ENCODE results near the gene METTL18. TPM values are rescaled to one million over a fixed set of nuclear protein-coding genes. Genes with fewer than 3 reads are reported as not detected.
"Not testable (repeated sequence)": the region's sequence is repeated elsewhere in the genome, so short reads cannot be mapped to it uniquely, and the experiment has no call there.

METTL18 gene
- 8.5 and 15.7 TPM in 2 replicates for total RNA-seq (2014; rRNA removed; shearing (Covaris generic))

DNA sequence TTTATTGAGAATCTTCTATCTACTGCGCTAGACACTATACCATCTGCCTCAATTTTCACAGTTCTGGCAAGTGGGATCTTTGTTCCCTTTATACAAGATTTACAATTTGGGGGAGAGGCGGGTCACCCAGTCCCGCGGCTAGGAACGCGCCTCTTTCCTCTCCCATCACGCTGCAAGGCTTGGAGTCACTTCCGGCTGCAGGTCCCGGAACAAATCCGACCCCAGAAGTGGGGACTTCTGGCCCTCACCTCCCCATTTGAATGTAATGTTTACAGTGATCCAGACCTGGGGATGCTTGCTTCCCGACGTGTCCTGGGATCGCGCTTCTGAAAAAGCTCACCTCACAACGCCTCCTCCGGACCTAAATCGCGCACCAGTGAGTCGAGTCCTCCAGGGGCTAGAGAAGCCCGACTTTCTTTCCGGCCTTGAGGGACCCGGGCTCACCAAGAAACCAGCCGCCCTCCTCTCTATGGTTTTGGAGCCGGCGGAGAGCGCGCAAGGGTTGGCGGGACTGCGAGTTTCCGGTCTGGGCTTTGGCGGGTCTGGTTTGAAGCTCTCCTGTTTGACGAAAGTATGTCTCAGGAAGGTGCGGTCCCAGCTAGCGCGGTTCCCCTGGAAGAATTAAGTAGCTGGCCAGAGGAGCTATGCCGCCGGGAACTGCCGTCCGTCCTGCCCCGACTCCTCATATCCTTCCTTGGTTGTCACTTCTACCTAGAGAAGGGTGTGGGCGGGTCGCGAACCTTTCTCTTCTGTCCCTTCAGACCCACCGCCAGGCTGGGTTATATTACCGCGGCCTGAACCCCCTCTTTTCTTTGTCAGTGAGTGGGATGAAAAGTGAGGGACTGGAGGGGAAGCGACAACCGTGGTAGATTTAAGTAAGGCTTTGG, at the start of gene METTL18:
TSS of gene METTL18 (minus strand) at position 378 of the 887 bp plus-strand sequence. CDS start 1,212 bp downstream, outside the sequence.
- DNase-seq (ENCODE audit: low spot score) = peak; percentile 90

DNA sequence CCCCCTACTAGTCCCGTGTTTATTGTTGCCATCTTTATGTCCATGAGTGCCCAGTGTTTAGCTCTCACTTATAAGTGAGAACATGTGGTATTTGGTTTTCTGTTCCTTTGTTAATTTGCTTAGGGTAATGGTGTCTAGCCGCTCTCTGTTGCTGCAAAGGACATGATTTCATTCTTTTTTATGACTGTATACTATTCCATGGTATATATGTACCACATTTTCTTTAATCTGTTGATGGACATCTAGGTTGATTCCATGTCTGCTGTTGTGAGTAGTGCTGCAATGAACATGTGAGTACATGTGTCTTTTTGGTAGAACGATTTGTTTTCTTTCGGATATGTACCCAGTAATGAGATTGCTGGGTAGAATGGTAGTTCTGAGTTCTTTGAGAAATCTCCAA, 44.2 kb upstream of the METTL18 start:
- no peak for DNase-seq (ENCODE audit: low spot score)

- DNase-seq (ENCODE audit: low spot score) = no peak
Measured at GRCh38 chr1:169836198-169836597, 41.5 kb upstream of the METTL18 start.

- DNase-seq (ENCODE audit: low spot score) = no peak
Measured at GRCh38 chr1:169835647-169836046, 40.9 kb upstream of the METTL18 start.

GRCh38 chr1:169834869-169835268, 40.2 kb upstream of the METTL18 start:
- no peak for DNase-seq (ENCODE audit: low spot score)

DNA sequence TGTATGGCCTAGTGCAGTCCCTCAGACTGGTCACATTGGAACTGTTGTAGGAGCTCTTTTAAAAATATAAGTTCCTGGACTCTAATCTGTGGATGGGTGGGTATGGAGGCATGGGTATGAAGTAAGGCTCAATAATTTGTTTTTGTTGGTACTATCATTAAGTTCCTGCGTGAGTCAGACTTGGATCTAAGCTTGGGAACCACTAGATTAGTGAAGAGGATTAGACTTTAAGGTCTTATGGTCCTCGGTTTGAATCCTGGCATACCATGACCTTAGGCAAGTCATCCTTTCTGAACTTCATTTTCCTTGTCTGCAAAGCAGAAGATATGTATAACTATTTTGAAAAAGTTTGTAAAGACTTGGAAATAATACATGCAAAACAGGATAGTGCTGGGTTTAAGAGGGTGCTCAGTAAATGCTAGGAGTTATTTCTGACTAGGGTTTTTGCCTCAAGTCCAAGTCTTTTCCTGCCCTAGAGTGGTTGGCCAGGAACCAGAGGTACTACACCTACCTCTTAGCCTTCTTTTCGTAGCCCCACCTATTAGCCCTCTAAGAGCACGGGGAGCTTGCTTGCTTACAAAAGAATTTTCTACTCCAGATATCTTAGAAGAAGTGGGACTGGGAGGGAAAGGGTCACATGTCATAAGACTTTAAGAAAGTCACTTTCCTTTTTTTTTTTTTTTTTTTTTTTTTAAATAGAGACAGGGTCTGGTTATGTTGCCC, 38.6 kb upstream of the METTL18 start:
- no peak for DNase-seq (ENCODE audit: low spot score)

- no peak for DNase-seq (ENCODE audit: low spot score)
Measured at GRCh38 chr1:169829671-169830070, 35.0 kb upstream of the METTL18 start.

GRCh38 chr1:169824153-169824552, 29.4 kb upstream of the METTL18 start:
- no peak for DNase-seq (ENCODE audit: low spot score)

- no peak for DNase-seq (ENCODE audit: low spot score)
Measured at GRCh38 chr1:169821500-169821899, 26.8 kb upstream of the METTL18 start.

- no peak for DNase-seq (ENCODE audit: low spot score)
Measured at GRCh38 chr1:169816617-169817016, 21.9 kb upstream of the METTL18 start.

GRCh38 chr1:169814265-169814664, 19.6 kb upstream of the METTL18 start:
- DNase-seq (ENCODE audit: low spot score) = no peak

- DNase-seq (ENCODE audit: low spot score) = no peak
Measured at GRCh38 chr1:169812131-169812530, 17.4 kb upstream of the METTL18 start.

- not testable (repeated sequence) for DNase-seq (ENCODE audit: low spot score)
Measured at GRCh38 chr1:169811418-169812035, 16.8 kb upstream of the METTL18 start.

DNA sequence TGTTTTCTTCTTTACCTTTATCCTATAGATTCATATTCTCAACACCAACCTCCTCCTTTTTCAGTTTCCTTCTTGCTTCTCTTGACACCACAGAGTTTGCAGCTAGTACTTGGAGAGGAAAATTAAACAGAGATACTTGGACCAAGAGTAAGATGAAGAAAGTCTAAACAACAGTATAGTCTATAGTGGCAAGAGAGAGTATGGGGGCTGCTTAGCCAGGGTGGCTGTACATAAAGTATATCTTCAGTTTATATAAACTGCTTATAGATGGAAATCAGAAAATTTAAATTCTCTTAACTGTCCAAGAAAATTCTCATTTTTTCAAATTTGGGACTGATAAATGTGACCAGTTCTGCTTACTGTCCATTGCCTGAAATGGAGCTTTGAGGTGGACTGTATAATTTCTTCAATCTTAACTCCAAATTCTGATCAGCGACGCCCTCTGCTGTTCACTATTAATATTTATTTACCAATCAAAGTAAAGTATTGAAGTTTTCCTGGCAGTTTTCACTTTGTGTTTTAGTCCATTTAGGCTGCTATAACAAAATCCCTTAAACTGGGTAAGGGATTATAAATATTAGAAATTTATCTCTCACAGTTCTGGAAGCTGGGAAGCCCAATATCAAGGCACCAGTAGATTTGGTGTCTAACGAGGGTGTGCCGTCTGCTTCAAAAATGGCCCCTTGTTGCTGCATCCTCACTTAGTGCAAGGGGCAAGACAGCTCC, 14.8 kb upstream of the METTL18 start:
- DNase-seq (ENCODE audit: low spot score) = peak; percentile 18

DNA sequence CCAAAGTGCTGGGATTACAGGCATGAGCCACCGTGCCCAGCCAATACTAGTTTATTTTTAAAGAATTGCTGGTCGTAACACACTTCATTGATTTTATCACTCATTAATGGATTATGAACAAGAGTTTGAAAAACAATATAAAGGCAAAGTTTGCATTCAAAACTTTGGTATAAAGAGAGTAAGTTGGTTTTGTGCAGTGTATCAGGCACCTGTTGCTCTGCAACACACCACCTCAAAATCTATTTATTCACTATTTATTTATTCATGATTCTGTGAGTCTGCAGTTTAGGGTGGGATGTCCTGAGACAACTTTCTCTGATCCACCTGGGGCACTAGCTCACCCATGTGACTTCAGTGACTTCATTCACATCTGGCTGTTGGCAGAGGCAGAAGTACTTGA, 10.2 kb upstream of the METTL18 start:
- DNase-seq (ENCODE audit: low spot score) = no peak

GRCh38 chr1:169802888-169803287, 8.2 kb upstream of the METTL18 start:
- DNase-seq (ENCODE audit: low spot score) = no peak

DNA sequence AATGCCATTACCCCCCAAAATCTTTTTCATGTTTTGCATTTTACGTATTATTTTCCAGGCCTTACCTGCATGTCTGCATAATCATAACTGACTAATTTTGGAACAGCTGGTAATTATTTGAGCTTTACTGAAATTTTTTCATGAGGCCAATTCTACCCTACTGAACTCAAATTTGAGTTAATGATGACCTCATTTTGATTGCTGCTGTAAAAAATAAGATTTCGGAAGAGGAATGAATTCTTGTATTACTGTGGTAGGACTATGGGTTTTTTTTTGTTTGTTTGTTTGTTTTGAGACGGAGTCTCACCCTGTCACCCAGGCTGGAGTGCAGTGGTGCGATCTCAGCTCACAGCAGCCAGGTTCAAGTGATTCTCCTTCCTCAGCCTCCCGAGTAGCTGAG, 2.6 kb upstream of the METTL18 start:
- DNase-seq (ENCODE audit: low spot score) = no peak

- DNase-seq (ENCODE audit: low spot score) = no peak
Measured at GRCh38 chr1:169796274-169796810, 1.6 kb upstream of the METTL18 start.

DNA sequence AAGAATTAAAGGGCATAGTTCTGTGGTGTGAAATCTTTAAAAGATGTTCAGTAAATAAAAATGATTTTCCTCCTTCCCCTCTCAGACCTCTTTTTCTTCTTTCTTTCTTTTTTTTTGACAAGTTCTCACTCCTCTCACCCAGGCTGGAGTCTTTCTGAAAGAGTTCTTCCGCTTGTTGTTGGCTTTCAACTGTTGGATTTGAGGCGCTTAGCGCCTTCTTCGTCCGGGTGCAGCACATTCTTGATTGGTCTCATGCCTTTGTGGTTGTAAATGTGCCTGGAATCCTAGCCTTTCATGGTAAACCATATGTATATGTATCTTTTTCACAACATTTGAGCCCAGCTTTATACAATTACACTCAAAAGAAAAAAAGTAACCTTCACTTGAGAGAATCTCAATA, 980 bp upstream of the METTL18 start:
- DNase-seq (ENCODE audit: low spot score) = no peak

DNA sequence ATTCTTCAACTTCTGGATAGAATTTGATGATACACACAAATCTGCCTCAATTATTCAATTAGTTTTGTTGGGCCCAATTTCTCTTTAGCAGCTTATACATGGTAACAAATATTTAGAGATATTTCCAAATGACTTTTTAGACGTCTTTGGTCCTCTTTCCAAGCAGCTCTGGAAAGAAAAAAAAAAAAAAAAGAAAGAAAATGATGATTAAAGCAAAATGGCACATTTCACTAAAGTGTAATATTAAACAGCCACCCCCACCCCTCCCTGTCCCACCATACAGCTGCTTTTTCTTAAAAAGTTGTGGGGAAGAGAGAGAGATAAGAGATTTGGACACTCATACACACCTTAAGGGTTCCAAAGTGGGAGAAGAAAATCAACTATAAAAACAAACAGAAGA, 977 bp downstream of the METTL18 start:
- DNase-seq (ENCODE audit: low spot score) = no peak

- DNase-seq (ENCODE audit: low spot score) = no peak
Measured at GRCh38 chr1:169788402-169788801, 6.3 kb downstream of the METTL18 start.

DNA sequence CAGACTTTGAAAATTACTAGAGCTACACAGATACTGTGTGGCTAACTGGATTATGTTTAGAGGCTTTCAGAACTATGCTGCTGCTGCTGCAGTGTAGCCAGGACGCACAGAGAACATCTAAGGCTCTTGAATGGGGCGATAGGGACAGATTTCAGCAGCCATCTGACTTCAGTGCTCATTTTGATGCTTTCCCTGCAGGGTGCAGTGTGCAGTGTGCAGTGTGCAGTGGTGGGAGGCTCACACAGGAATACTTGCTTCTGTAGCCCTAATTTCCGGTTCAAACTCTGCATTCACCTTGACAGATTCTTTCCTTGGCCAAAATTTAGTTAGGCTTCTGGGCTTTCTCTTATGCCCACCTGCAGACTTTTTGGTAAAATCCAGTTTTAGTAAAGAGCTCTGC, 7.7 kb downstream of the METTL18 start:
- DNase-seq (ENCODE audit: low spot score) = no peak
